Ovary (tissue), 9 donors: ENCODE measurements around the gene PACSIN3. TPM values are rescaled to one million over a fixed set of nuclear protein-coding genes. Genes with fewer than 3 reads are reported as not detected.
A peak's percentile ranks its signal among the peaks of the same experiment; 100 is the strongest.
"Not testable (repeated sequence)": the region's sequence is repeated elsewhere in the genome, so short reads cannot be mapped to it uniquely, and the experiment has no call there.

ENCODE experiments used
- DNase-seq, 5 donors: peaks; one replicate each; pipeline ENCODE4 v3.0.0-alpha.2; 2019 to 2020
- H3K27ac ChIP-seq, 2 donors: fragments of 200-600 bp; one replicate each; pipeline versions ENCODE4 v1.5.1 to v1.8.0; 2019 to 2022
- H3K27me3 ChIP-seq: fragments of 200-600 bp; one replicate; pipeline ENCODE4 v1.8.0; 2022
- H3K36me3 ChIP-seq: fragments of 200-600 bp; sonication (generic); one replicate; pipeline ENCODE4 v1.5.1; 2019
- H3K4me1 ChIP-seq: one replicate; pipeline ENCODE4 v1.8.1; 2013; ENCODE audit warnings: mild to moderate bottlenecking, moderate library complexity; ENCODE audit not compliant: insufficient read depth
- H3K4me3 ChIP-seq: fragments of 200-600 bp; sonication (generic); one replicate; pipeline ENCODE4 v1.5.1; 2017
- H3K9me3 ChIP-seq, 2 donors: fragments of 200-600 bp in 1 of 2; sonication (generic) in 1 of 2; one replicate each; pipeline versions ENCODE4 v1.5.1 to v1.8.1; 2013 to 2019; ENCODE audit warnings: mild to moderate bottlenecking in 1 of 2, moderate library complexity in 1 of 2
- EP300 ChIP-seq: sonication (generic); formaldehyde crosslinking; IDR thresholded peaks from one replicate; pipeline ENCODE4 v1.6.1; 2017; ENCODE audit warnings: antibody characterized with exemption
- POLR2A ChIP-seq: fragments of 450-650 bp; IDR thresholded peaks from one replicate; pipeline ENCODE4 v1.6.1; 2017; ENCODE audit warnings: antibody characterized with exemption, mild to moderate bottlenecking, moderate library complexity
- whole genome bisulfite sequencing, 3 donors: extraction: QIAGEN DNeasy Blood & Tissue Kit in 1 of 3; methylation state at CpG; one replicate each; pipeline versions ENCODE4 v1.1.5 to v1.1.7; 2013 to 2017; 5-methylcytosine and 5-hydroxymethylcytosine counted together
- intact Hi-C, 4 donors: fragments of 100-400 bp; cut with DNase I; formaldehyde crosslinking; loops; one replicate each; pipeline versions ENCODE4 v1.11.0 to v1.15.1; 2022 to 2023
- polyA plus RNA-seq, 2 donors: library from polyadenylated mRNA; stranded (reverse); fragments of 200-250 nt in 1 of 2; fragments of 350-450 nt in 1 of 2; fragmentation: Illumina TruSeq in 1 of 2; extraction: RNeasy Lipid Tissue Mini Kit (QIAGEN cat#74804) in 1 of 2; gene quantifications; one replicate each; pipeline ENCODE4 v1.2.3, GENCODE V29; 2013 to 2014
- total RNA-seq, 7 donors: library from RNA; depleted of rRNA in 2 of 7; stranded (reverse); fragments of >200 nt in 2 of 7; fragmentation: NEBNext Ultra II Directional in 3 of 7; extraction: Animal tissue kit (Norgen Biotek cat#: 25700) in 3 of 7; gene quantifications; one replicate each; pipeline versions ENCODE4 v1.1.0 to v1.2.4, GENCODE V29; 2016 to 2023
- TF ChIP-seq, protein P1 (sequence below), 3 donors: fragments of 450-650 bp in 2 of 3; fragments of 200-600 bp in 1 of 3; IDR thresholded peaks; one replicate each; pipeline versions ENCODE4 v1.5.1 to v1.8.0; 2016 to 2022; ENCODE audit warnings: antibody characterized with exemption in 3 of 3, mild to moderate bottlenecking in 1 of 3
- donor health status: DM: no; HTN: no; CAD: no; lungs with moderate emphysema.
- donor health status: DM: no; HTN: no; CAD: no.
- donor health status: Bipolar disorder and iron deficiency.
- donor health status: DM: yes; HTN: yes; CAD: no.
- donor health status: DM: no; HTN: no; CAD: no.
- donor health status: DM: yes; HTN: yes; CAD: no.

PACSIN3 gene
- total and polyA plus RNA-seq, 9 donors, result 2.9 to 69.8 (median 38.8) TPM

DNA sequence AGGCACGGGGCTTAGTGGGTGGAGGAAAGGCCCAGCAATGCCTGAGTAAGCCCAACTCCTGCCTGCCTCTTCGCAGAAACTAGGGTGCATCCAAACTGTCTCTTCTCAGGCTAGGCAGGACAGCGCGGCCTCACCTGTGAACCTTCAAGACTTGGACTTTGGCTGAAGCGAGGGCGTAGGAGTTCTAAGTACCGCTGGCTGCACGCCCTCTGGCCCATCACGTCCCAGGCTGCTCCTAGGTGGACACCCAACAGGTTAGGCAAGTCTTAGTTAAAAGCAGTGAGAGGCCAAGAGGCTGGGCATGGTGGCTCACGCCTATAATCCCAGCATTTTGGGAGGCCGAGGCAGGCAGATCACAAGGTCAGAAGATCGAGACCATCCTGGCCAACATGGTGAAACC is 26.7 kb upstream of the PACSIN3 start:
- peak in 3 of 5 donors; percentile 35 to 43 (median 39) for DNase-seq
- H3K36me3 ChIP-seq, result no peaks in the 10 kb centered on the region
- H3K27me3 ChIP-seq, result no peaks in the 10 kb centered on the region
- 82 to 88% (median 83%) methylated on average over 12 of the region's 12 CpGs for WGBS, 3 donors
- no peaks in the 10 kb centered on the region for H3K9me3 ChIP-seq
- no peak overlapping the region for H3K4me3 ChIP-seq
- H3K27ac ChIP-seq, result no peak overlapping the region
- intact Hi-C loops, result no loop called here
- TF ChIP-seq POLR2A (no peak), EP300 (no peak)
- TF ChIP-seq, protein P1, sequence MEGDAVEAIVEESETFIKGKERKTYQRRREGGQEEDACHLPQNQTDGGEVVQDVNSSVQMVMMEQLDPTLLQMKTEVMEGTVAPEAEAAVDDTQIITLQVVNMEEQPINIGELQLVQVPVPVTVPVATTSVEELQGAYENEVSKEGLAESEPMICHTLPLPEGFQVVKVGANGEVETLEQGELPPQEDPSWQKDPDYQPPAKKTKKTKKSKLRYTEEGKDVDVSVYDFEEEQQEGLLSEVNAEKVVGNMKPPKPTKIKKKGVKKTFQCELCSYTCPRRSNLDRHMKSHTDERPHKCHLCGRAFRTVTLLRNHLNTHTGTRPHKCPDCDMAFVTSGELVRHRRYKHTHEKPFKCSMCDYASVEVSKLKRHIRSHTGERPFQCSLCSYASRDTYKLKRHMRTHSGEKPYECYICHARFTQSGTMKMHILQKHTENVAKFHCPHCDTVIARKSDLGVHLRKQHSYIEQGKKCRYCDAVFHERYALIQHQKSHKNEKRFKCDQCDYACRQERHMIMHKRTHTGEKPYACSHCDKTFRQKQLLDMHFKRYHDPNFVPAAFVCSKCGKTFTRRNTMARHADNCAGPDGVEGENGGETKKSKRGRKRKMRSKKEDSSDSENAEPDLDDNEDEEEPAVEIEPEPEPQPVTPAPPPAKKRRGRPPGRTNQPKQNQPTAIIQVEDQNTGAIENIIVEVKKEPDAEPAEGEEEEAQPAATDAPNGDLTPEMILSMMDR (IDR thresholded peaks at IDR 0.05), result no peak
- peaks cover 10% of the 10 kb centered on the region for H3K4me1 ChIP-seq

DNA sequence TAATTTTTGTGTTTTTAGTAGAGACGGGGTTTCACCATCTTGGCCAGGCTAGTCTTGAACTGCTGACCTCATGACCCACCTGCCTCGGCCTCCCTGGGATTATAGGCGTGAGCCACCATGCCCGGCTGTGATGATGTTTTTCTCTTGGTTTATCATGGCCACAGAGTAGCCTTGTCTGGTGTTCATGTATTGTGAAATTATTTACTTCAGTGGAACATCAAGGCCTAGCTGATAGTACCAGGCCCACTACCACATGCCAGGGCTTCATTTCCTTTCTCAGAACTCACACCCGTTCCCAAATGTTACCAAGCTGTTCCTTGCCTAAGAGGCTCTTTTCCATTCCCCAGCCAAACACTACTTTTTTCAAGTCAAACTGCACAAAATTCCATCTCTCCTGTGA is 22.4 kb upstream of the PACSIN3 start:
- 83 to 88% (median 87%) methylated on average over 5 of the region's 5 CpGs for WGBS, 3 donors
- no peaks in the 10 kb centered on the region for H3K36me3 ChIP-seq
- no peaks in the 10 kb centered on the region for H3K9me3 ChIP-seq
- no peaks in the 10 kb centered on the region for H3K27me3 ChIP-seq
- no peak overlapping the region for H3K4me3 ChIP-seq
- no peak overlapping the region for H3K27ac ChIP-seq
- intact Hi-C loops, result no loop called here
- TF ChIP-seq, protein P1 (IDR thresholded peaks at IDR 0.05), result no peak
- TF ChIP-seq EP300, result no peak
- no peak for TF ChIP-seq POLR2A
- no peaks in the 10 kb centered on the region for H3K4me1 ChIP-seq
- DNase-seq, result no peak

DNA sequence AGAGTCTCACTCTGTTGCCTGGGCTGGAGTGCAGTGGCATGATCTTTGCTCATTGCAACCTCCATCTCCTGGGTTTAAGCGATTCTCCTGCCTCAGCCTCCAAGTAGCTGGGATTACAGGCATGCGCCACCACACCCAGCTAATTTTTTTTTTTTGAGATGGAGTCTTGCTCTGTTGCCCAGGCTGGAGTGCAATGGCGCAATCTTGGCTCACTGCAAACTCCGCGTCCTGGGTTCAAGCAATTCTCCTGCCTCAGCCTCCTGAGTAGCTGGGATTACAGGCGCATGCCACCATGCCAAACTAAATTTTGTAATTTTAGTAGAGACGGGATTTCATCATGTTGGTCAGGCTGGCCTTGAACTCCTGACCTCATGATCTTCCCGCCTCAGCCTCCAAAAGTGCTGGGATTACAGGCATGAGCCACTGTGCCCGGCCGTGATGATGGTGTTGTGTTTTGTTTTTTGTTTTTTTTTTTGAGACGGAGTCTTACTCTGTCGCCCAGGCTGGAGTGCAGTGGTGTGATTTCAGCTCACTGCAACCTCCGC is 21.8 kb upstream of the PACSIN3 start:
- H3K9me3 ChIP-seq, H3K4me1 ChIP-seq, H3K36me3 ChIP-seq, H3K27ac ChIP-seq, H3K27me3 ChIP-seq, H3K4me3 ChIP-seq, intact Hi-C loops, DNase-seq: not testable (repeated sequence)
- WGBS, 3 donors, result 80 to 88% (median 83%) methylated on average over 13 of the region's 13 CpGs

DNA sequence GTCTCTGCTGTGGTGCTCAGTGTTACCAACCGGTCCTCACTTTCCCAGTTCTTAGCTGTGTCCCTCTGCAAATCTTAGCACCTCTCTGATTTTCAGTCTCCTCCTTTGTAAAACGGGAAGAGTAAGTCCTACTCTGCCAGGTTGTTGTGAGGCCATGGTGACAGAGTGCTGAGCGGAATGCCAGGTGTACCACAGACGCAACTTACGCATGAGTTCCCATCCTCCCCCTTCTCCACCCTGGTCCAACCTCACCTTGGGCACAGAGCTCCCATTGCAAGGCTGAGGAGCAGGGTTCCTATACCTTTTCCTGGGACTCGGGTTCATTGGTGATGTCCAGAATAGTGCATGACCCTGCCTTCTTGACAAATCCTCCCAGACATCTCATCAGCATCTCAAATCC is 21.2 kb upstream of the PACSIN3 start:
- Histone ChIP-seq H3K4me1 (no peaks in the 10 kb centered on the region), H3K27me3 (no peaks in the 10 kb centered on the region), H3K4me3 (no peak overlapping the region), H3K36me3 (no peaks in the 10 kb centered on the region), H3K27ac (no peak overlapping the region), H3K9me3 (no peaks in the 10 kb centered on the region)
- 81 to 88% (median 84%) methylated on average over 6 of the region's 6 CpGs for WGBS, 3 donors
- TF ChIP-seq POLR2A (no peak), EP300 (no peak)
- TF ChIP-seq, protein P1 (IDR thresholded peaks at IDR 0.05), result no peak
- intact Hi-C loops, result no loop called here
- no peak for DNase-seq

DNA sequence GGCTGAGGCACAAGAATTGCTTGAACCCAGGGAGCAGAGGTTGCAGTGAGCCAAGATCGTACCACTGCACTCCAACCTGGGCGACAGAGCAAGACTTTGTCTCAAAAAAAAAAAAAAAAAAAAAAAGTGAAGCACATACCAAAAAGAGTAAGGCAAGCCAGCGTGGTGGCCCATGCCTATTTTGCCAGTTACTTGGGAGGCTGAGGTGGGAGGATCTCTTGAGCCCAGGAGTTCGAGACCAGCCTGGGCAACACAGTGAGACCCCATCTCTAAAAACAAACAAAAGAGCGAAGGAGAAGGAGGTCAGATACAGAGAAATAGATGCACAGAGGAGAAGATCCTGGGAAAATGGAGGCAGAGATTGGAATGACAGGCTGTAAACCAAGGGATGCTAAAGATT is 20.3 kb upstream of the PACSIN3 start:
- WGBS, 3 donors, result 86 to 91% (median 91%) methylated on average over 5 of the region's 5 CpGs
- DNase-seq, H3K4me3 ChIP-seq, intact Hi-C loops, H3K4me1 ChIP-seq, H3K9me3 ChIP-seq, H3K27ac ChIP-seq, H3K27me3 ChIP-seq, H3K36me3 ChIP-seq: not testable (repeated sequence)

DNA sequence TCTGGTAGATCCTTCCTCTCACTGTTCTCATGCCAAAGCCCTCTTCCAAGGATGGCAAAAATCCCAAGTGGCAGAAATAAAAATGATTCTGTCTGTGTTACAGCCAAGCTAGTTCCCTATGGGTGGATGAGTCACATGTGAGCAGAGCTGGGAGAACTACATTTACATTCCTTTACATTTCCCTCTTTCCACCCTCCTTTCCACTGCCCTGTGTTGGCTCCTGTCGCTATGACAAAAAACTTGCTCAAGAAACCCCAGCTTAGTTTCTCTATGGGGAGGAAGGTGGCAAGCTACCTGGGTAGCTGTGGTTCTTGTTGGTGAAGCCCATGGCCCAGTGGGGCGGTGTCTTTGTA is 18.4 kb upstream of the PACSIN3 start:
- H3K27ac ChIP-seq, result no peak overlapping the region
- 60 to 68% (median 63%) methylated on average over 2 of the region's 2 CpGs for WGBS, 3 donors
- intact Hi-C loops, result no loop called here
- no peak for DNase-seq
- H3K4me3 ChIP-seq, result no peak overlapping the region
- H3K4me1 ChIP-seq, result no peaks in the 10 kb centered on the region
- TF ChIP-seq EP300 (no peak), POLR2A (no peak)
- TF ChIP-seq, protein P1 (IDR thresholded peaks at IDR 0.05), result no peak
- H3K27me3 ChIP-seq, result no peaks in the 10 kb centered on the region
- H3K9me3 ChIP-seq, result no peaks in the 10 kb centered on the region
- no peaks in the 10 kb centered on the region for H3K36me3 ChIP-seq
